Stimulated activated CD4-positive, alpha-beta T cell treated with anti-CD3 and anti-CD28 coated beads, Interleukin-12 subunit alpha, Interleukin-12 subunit beta, amount 100 ng/mL, for 24 hours (primary cell): ENCODE data around the gene LCT.

Experiments used
- DNase-seq, 2 experiments: peaks; one replicate each; pipeline ENCODE4 v3.0.0-alpha.2; 2020; ENCODE audit warnings: low read depth in 2 of 2

Gene LCT

DNA sequence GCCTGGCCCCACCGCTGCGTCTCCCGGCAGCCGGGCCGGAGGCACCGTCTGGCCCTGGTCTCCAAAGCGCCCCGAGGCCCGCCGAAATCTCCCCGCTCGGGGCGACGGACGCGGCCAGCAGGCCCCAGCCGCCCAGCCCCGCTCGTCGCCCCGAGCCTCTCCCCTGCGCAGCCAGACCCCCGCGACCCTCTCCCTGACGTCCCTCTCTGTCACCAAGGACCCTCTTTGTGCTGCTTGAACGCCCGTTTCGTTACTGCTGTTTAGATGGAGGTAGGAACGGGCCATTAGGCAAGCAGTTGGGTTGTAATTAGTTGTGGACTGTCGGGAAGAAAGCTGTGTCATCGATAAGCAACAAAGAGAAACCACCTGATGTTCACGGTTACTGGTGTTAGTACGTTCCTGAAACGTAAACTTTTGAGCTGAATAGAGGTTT lies 94.6 kb downstream of the LCT start:
- no peak for DNase-seq

- peak; percentile 89 to 92 for DNase-seq
Observed at GRCh38 chr2:135741395-135742324, 95.3 kb downstream of the LCT start, which contains the start of gene UBXN4. Gene UBXN4 (plus strand): TSS chr2:135741855. CDS start chr2:135741930, 75 bp downstream.

DNA sequence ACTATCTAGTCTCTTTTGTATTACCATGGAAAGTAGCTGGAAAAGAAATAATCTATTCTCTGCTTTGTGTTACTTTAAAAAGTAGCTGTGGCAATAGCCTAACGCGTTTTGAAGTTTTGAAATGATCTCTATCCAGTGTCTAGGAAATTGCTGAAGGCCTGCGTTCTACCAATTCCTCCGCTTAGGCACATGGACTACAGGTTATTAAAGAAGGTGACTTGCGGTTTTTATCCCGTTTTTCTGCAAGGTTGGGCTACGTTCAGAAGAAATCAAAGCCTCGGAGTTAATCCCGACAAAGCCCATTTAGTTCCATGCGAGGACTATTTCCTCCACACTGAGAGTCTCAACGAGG lies 96.0 kb downstream of the LCT start:
- DNase-seq = no peak

- DNase-seq = no peak
Observed at GRCh38 chr2:135740206-135740605, 96.8 kb downstream of the LCT start.
